Fibroblast of pulmonary artery (primary cell): ENCODE results near the gene CD44.

Experiments
- DNase-seq: peaks from one replicate; pipeline ENCODE4 v3.0.0-alpha.2; 2010; ENCODE audit warnings: low read depth
- H3K4me3 ChIP-seq: replicated peaks from 2 replicates; pipeline ENCODE4 v1.5.1; 2011; ENCODE audit warnings: low read depth, mild to moderate bottlenecking, control low read depth, low read length, moderate library complexity
- TF ChIP-seq, protein P1 (sequence below): IDR thresholded peaks from 2 replicates; pipeline ENCODE4 v1.5.1; 2011; ENCODE audit warnings: mild to moderate bottlenecking, control low read depth, low read length, inconsistent platforms; ENCODE audit errors: missing control alignments

The CD44 gene

DNA sequence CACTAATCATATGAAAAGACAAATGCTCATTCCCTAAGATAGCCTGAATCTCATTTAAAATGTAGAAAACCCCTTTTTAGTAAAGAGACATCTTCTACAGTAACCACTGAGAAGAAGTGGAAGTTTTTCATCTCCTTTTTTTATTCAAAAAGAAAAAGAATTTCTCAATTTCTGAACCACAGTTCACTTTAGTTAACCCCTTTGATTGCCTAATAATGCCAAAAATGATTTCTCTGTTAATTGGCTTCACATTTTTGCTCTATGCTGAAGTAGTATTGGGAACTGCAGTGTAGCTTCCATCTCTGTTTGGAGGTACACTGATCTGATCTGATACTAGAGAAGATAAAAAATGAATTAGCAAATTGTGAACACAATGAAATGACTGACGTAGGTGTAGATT, 58.3 kb downstream of the CD44 start:
- TF ChIP-seq, protein P1, sequence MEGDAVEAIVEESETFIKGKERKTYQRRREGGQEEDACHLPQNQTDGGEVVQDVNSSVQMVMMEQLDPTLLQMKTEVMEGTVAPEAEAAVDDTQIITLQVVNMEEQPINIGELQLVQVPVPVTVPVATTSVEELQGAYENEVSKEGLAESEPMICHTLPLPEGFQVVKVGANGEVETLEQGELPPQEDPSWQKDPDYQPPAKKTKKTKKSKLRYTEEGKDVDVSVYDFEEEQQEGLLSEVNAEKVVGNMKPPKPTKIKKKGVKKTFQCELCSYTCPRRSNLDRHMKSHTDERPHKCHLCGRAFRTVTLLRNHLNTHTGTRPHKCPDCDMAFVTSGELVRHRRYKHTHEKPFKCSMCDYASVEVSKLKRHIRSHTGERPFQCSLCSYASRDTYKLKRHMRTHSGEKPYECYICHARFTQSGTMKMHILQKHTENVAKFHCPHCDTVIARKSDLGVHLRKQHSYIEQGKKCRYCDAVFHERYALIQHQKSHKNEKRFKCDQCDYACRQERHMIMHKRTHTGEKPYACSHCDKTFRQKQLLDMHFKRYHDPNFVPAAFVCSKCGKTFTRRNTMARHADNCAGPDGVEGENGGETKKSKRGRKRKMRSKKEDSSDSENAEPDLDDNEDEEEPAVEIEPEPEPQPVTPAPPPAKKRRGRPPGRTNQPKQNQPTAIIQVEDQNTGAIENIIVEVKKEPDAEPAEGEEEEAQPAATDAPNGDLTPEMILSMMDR = no peak
- no peak for DNase-seq
- no peak overlapping the region for H3K4me3 ChIP-seq

DNA sequence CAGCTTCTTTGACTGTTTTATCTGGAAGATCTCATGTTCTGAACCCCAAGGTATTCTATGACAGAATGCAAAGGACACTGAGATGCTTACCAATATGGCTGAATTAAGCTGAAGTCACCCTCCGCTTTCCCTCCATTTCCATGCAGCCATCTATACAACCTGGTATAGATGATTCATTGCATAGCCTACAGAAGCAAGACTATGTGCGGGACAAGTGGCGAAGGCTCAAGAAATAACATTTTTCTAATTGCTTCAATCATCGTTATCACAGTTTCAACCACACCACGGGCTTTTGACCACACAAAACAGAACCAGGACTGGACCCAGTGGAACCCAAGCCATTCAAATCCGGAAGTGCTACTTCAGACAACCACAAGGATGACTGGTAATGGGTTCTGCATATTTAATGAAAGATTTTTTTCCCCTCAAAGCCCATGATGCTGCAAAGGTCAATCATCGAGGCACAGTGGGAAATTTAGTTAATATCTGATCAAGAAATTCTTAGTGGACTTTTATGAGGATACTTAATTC, 61.9 kb downstream of the CD44 start:
- TF ChIP-seq, protein P1 = no peak
- DNase-seq = no peak
- H3K4me3 ChIP-seq = no peak overlapping the region

- DNase-seq = no peak
- TF ChIP-seq, protein P1 = no peak
- no peak overlapping the region for H3K4me3 ChIP-seq
Measured at GRCh38 chr11:35204614-35205013, 65.6 kb downstream of the CD44 start.

DNA sequence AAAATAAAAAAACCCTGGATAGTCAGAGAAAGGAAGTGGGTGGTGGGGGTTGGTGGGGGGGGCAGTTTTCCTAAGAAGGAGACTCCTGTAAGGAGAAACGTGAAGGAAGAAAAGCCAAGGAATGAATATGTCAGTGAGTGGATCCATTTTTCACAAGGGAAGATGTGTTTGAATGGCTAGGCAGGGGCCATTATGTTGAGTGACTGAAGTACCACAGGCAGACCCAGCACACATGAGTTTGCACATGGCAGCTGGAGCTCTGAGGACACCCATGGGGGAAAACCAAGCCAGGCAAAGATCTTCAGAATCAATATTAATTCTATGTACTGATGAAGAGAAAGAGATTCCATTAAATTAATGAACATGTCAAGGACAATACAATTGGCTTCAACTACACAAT, 67.6 kb downstream of the CD44 start:
- DNase-seq = no peak
- H3K4me3 ChIP-seq = no peak overlapping the region
- TF ChIP-seq, protein P1 = no peak

- DNase-seq = no peak
- TF ChIP-seq, protein P1 = no peak
- no peak overlapping the region for H3K4me3 ChIP-seq
Measured at GRCh38 chr11:35207471-35208403, 68.8 kb downstream of the CD44 start.

GRCh38 chr11:35208795-35209194, 69.8 kb downstream of the CD44 start:
- DNase-seq = no peak
- H3K4me3 ChIP-seq = no peak overlapping the region
- TF ChIP-seq, protein P1 = no peak
